H1 (cell line): Measurements from ENCODE around the gene TMPO. TPM values are rescaled to one million over a fixed set of nuclear protein-coding genes. Genes with fewer than 3 reads are reported as not detected.

Experiments
- CTCF ChIA-PET: fragments of 300-600 bp; sonication (Branson Sonifier 250); formaldehyde crosslinking; loops from one replicate; lab custom pipeline; 2021; ENCODE audit not compliant: partially characterized antibody; lab: Charles Lee
- POLR2A ChIA-PET: fragments of 300-600 bp; sonication (Branson Sonifier 250); formaldehyde crosslinking; loops from one replicate; lab custom pipeline; 2021; ENCODE audit warnings: inconsistent platforms; ENCODE audit not compliant: partially characterized antibody; lab: Charles Lee
- DNase-seq, 2 experiments: peaks; one replicate each; pipeline versions ENCODE4 v3.0.0 to v3.0.0-alpha.2; 2010 to 2022; ENCODE audit warnings: low spot score in 2 of 2, low read depth in 1 of 2, mixed read lengths in 1 of 2
- FAIRE-seq: peaks from 2 replicates; lab custom pipeline; 2011; peaks lifted over from hg19 to GRCh38; lab: Jason Lieb, UNC
- H2AFZ ChIP-seq: 2 replicates; pipeline ENCODE4 v1.8.1; 2012; ENCODE audit warnings: low read length, inconsistent platforms
- H2AK5ac ChIP-seq: 2 replicates; pipeline ENCODE4 v1.6.1; 2013; ENCODE audit warnings: low read depth, low read length
- H2BK120ac ChIP-seq: replicated peaks from 2 replicates; pipeline ENCODE3; 2013; ENCODE audit warnings: low read depth, low read length, inconsistent platforms
- H2BK12ac ChIP-seq: 2 replicates; pipeline ENCODE4 v1.6.1; 2013; ENCODE audit warnings: low read depth, low read length
- H2BK15ac ChIP-seq: 2 replicates; pipeline ENCODE4 v1.6.1; 2013; ENCODE audit warnings: low read length
- H2BK20ac ChIP-seq: 2 replicates; pipeline ENCODE4 v1.6.1; 2013; ENCODE audit warnings: low read length
- H2BK5ac ChIP-seq: 2 replicates; pipeline ENCODE4 v1.6.1; 2013; ENCODE audit warnings: low read depth, low read length
- H3K14ac ChIP-seq: 2 replicates; pipeline ENCODE4 v1.6.1; 2013; ENCODE audit warnings: inconsistent platforms; ENCODE audit not compliant: insufficient read length
- H3K18ac ChIP-seq: 2 replicates; pipeline ENCODE4 v1.6.1; 2013; ENCODE audit warnings: low read length; ENCODE audit errors: extremely low read depth
- H3K23ac ChIP-seq: 2 replicates; pipeline ENCODE4 v1.6.1; 2013; ENCODE audit warnings: inconsistent platforms; ENCODE audit not compliant: insufficient read length
- H3K23me2 ChIP-seq: 2 replicates; pipeline ENCODE4 v1.6.1; 2013; ENCODE audit warnings: low read depth, low read length
- H3K27ac ChIP-seq: 2 replicates; pipeline ENCODE4 v1.6.1; 2011; ENCODE audit warnings: low read depth, low read length, inconsistent platforms
- H3K27me3 ChIP-seq, 4 experiments: replicated peaks in 1 of 4; 1 replicate in 1 of 4; 2 replicates in 3 of 4; pipeline versions ENCODE4 v1.6.1 to v1.8.1; 2011 to 2013; ENCODE audit warnings: low read length in 3 of 4, mild to moderate bottlenecking in 3 of 4, inconsistent platforms in 2 of 4, mixed read lengths in 2 of 4, moderate library complexity in 1 of 4; ENCODE audit not compliant: control insufficient read depth in 3 of 4, insufficient read depth in 3 of 4; ENCODE audit errors: extremely low read depth in 1 of 4
- H3K36me3 ChIP-seq, 4 experiments: 2 replicates each; pipeline versions ENCODE4 v1.6.1 to v1.8.1; 2011 to 2013; ENCODE audit warnings: mild to moderate bottlenecking in 4 of 4, low read length in 3 of 4, moderate library complexity in 2 of 4, control low read depth in 1 of 4, inconsistent platforms in 1 of 4; ENCODE audit not compliant: insufficient read depth in 4 of 4, control insufficient read depth in 2 of 4
- H3K4ac ChIP-seq: replicated peaks from 2 replicates; pipeline ENCODE3; 2013; ENCODE audit warnings: low read length, low read depth, mixed read lengths, inconsistent platforms; ENCODE audit not compliant: insufficient read length
- H3K4me1 ChIP-seq, 4 experiments: replicated peaks in 1 of 4; 1 replicate in 1 of 4; 2 replicates in 3 of 4; pipeline versions ENCODE4 v1.6.1 to v1.8.1; 2011 to 2013; ENCODE audit warnings: low read length in 3 of 4, inconsistent platforms in 2 of 4, mixed read lengths in 1 of 4; ENCODE audit not compliant: insufficient read depth in 4 of 4, control insufficient read depth in 3 of 4
- H3K4me2 ChIP-seq, 2 experiments: 2 replicates each; pipeline versions ENCODE4 v1.6.1 to v1.8.1; 2011 to 2013; ENCODE audit warnings: low read depth in 2 of 2, low read length in 2 of 2, control low read depth in 1 of 2, inconsistent platforms in 1 of 2, mild to moderate bottlenecking in 1 of 2; ENCODE audit not compliant: insufficient read depth in 1 of 2
- H3K4me3 ChIP-seq, 4 experiments: fragments of 200-600, 300-600 bp in 1 of 4; sonication (generic), shearing (Covaris generic), sonication (Bioruptor Twin) in 1 of 4; 2 replicates each; pipeline versions ENCODE4 v1.5.1 to v1.8.1; 2011 to 2016; ENCODE audit warnings: low read length in 4 of 4, low read depth in 3 of 4, control low read depth in 2 of 4, inconsistent platforms in 2 of 4, mild to moderate bottlenecking in 2 of 4, mixed read lengths in 1 of 4, moderate library complexity in 1 of 4; ENCODE audit not compliant: insufficient read depth in 2 of 4; ENCODE audit errors: extremely low read depth in 1 of 4
- H3K56ac ChIP-seq: replicated peaks from 2 replicates; pipeline ENCODE3; 2013; ENCODE audit warnings: low read depth, mild to moderate bottlenecking, mixed read lengths, low read length, inconsistent platforms; ENCODE audit not compliant: insufficient read length
- H3K79me1 ChIP-seq: 2 replicates; pipeline ENCODE4 v1.6.1; 2013; ENCODE audit warnings: low read depth, low read length, control low read depth
- H3K79me2 ChIP-seq, 2 experiments: 2 replicates each; pipeline versions ENCODE4 v1.6.1 to v1.8.1; 2012 to 2013; ENCODE audit warnings: low read length in 2 of 2, mild to moderate bottlenecking in 2 of 2, inconsistent platforms in 1 of 2; ENCODE audit not compliant: insufficient read depth in 2 of 2, control insufficient read depth in 1 of 2
- H3K9ac ChIP-seq, 4 experiments: replicated peaks in 1 of 4; 1 replicate in 1 of 4; 2 replicates in 3 of 4; pipeline versions ENCODE4 v1.6.1 to v1.8.1; 2011 to 2013; ENCODE audit warnings: low read depth in 3 of 4, low read length in 3 of 4, control low read depth in 2 of 4, mild to moderate bottlenecking in 2 of 4, moderate library complexity in 2 of 4, inconsistent platforms in 1 of 4; ENCODE audit errors: extremely low read depth in 1 of 4
- H3K9me3 ChIP-seq, 2 experiments: 2 replicates each; pipeline versions ENCODE4 v1.6.1 to v1.8.1; 2012 to 2013; ENCODE audit warnings: mild to moderate bottlenecking in 2 of 2, moderate library complexity in 2 of 2, control low read depth in 1 of 2, inconsistent platforms in 1 of 2, low read depth in 1 of 2, low read length in 1 of 2, mixed read lengths in 1 of 2; ENCODE audit not compliant: insufficient read depth in 2 of 2
- H4K20me1 ChIP-seq, 2 experiments: replicated peaks in 1 of 2; 2 replicates each; pipeline versions ENCODE3 to v1.8.1; 2011 to 2013; ENCODE audit warnings: inconsistent platforms in 2 of 2, low read length in 2 of 2, mild to moderate bottlenecking in 1 of 2; ENCODE audit not compliant: insufficient read depth in 2 of 2, control insufficient read depth in 1 of 2
- H4K5ac ChIP-seq: 2 replicates; pipeline ENCODE4 v1.6.1; 2013; ENCODE audit warnings: low read length, low read depth, mixed read lengths, inconsistent platforms; ENCODE audit not compliant: insufficient read length
- H4K8ac ChIP-seq: 2 replicates; pipeline ENCODE4 v1.8.0; 2013; ENCODE audit warnings: mild to moderate bottlenecking, moderate library complexity, low read length, inconsistent platforms; ENCODE audit not compliant: insufficient read depth; ENCODE audit errors: extremely low read depth
- H4K91ac ChIP-seq: replicated peaks from 2 replicates; pipeline ENCODE3; 2013; ENCODE audit warnings: low read length, mixed read lengths, inconsistent platforms; ENCODE audit not compliant: insufficient read length
- FOSL1 ChIP-seq: IDR thresholded peaks from 2 replicates; pipeline ENCODE4 v1.6.1; 2011; ENCODE audit warnings: mild to moderate bottlenecking, low read depth, low read length, moderate library complexity; ENCODE audit not compliant: insufficient read depth
- JUND ChIP-seq: IDR thresholded peaks from 2 replicates; pipeline ENCODE4 v1.6.1; 2011; ENCODE audit warnings: mild to moderate bottlenecking, improper control_type of control experiment, low read length
- ZNF274 ChIP-seq: IDR thresholded peaks from 2 replicates; pipeline ENCODE4 v1.7.0; 2012; ENCODE audit warnings: low read length, borderline replicate concordance; ENCODE audit errors: extremely low read depth
- WGBS, 2 experiments: shearing (Covaris generic) in 1 of 2; methylation state at CpG; one replicate each; pipeline versions ENCODE4 v1.1.6 to v1.1.7; 2013 to 2015; ENCODE audit warnings: low lambda C conversion rate in 2 of 2, mixed read lengths in 2 of 2, inconsistent platforms in 1 of 2, low coverage in 1 of 2, missing lambda C conversion rate in 1 of 2; ENCODE audit not compliant: insufficient replicate concordance in 2 of 2, insufficient coverage in 1 of 2, insufficient read length in 1 of 2; ENCODE audit errors: extremely low coverage in 1 of 2, missing lambda C conversion rate in 1 of 2; 5-methylcytosine and 5-hydroxymethylcytosine counted together
- polyA plus RNA-seq, 7 experiments: library from polyadenylated mRNA; depleted of rRNA in 3 of 7; stranded (reverse) in 5 of 7; unstranded in 2 of 7; fragments of >200 nt in 5 of 7; fragments of 200-250 nt in 2 of 7; gene quantifications; 1 replicate in 5 of 7; 2 replicates in 1 of 7; 4 replicates in 1 of 7; pipeline versions ENCODE4 v1.2.1 to v1.2.3, GENCODE V29; 2011 to 2013; ENCODE audit warnings: missing spikeins in 2 of 7, mixed read lengths in 2 of 7
- total RNA-seq: library from RNA; stranded (reverse); fragmentation: NEBNext Ultra II Directional; extraction: Animal tissue kit (Norgen Biotek cat#: 25700); gene quantifications from 2 replicates; pipeline ENCODE4 v1.2.1, GENCODE V29; 2021

The TMPO gene
- total and polyA plus RNA-seq, 2 of the 8 experiments (the other 6 are each of a cell fraction or from before 2014, with no cell fraction given), result 43.9 to 195 TPM

DNA sequence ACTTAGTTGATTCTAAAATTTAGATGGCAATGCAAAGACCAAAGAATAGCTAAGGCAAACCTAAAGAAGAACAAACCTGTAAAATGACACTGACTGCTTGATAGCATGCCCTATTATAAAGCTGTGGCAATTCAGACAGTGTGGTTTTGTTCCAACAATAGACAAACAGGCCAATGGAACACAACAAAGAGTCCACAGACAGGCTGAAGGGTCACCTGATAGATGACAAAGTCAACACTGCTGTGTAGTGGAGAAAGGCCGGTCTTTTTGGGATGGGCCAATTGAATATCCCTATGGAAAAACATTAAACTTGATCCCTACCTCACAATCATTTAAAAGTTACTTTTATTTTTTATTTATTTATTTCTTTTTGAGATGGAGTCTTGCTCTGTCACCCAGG lies 44.3 kb downstream of the TMPO start:
- no peak overlapping the region for H3K27ac ChIP-seq
- H4K5ac ChIP-seq, result no peak overlapping the region
- no peak overlapping the region for H2BK5ac ChIP-seq
- no peak overlapping the region for H2AK5ac ChIP-seq
- TF ChIP-seq ZNF274, result no peak
- no peak for TF ChIP-seq FOSL1
- TF ChIP-seq JUND, result no peak
- no peaks in the 10 kb centered on the region for H3K4me1 ChIP-seq
- H3K79me1 ChIP-seq, result no peaks in the 10 kb centered on the region
- ChIA-PET POLR2A (interaction anchor here (1.5 kb wide), 1 partner anchor 35 kb away, joined by 5 read pairs; no protein-coding TSS in a partner anchor), CTCF (interaction anchor here (1.5 kb wide), 1 partner anchor 9 kb away, joined by 5 read pairs; no protein-coding TSS in a partner anchor)
- 0% methylated on average over 1 of the region's 1 CpG; no CpG with 5 or more reads in 1 of the 2 experiments for WGBS, 2 experiments
- no peaks in the 10 kb centered on the region for H3K79me2 ChIP-seq
- no peaks in the 10 kb centered on the region for H3K23me2 ChIP-seq
- no peaks in the 10 kb centered on the region for H3K27me3 ChIP-seq
- H3K4ac ChIP-seq, result no peak overlapping the region
- H2AFZ ChIP-seq, result no peak overlapping the region
- H2BK120ac ChIP-seq, result no peak overlapping the region
- H3K23ac ChIP-seq, result no peak overlapping the region
- H4K91ac ChIP-seq, result no peak overlapping the region
- no peak overlapping the region for H3K18ac ChIP-seq
- H2BK20ac ChIP-seq, result no peak overlapping the region
- no peaks in the 10 kb centered on the region for H4K20me1 ChIP-seq
- H3K36me3 ChIP-seq, result no peaks in the 10 kb centered on the region
- H3K9me3 ChIP-seq, result no peaks in the 10 kb centered on the region
- no peak overlapping the region for H3K14ac ChIP-seq
- no peak overlapping the region for H2BK15ac ChIP-seq
- H3K4me3 ChIP-seq, result no peak overlapping the region
- H4K8ac ChIP-seq, result no peak overlapping the region
- DNase-seq, result no peak
- no peak overlapping the region for H3K4me2 ChIP-seq
- H3K9ac ChIP-seq, result no peak overlapping the region
- no peak for FAIRE-seq
- no peak overlapping the region for H2BK12ac ChIP-seq
- no peak overlapping the region for H3K56ac ChIP-seq
